Neuronal stem cell (in vitro differentiated cells): ENCODE results near the gene RNF40.

ENCODE experiments used
- DNase-seq: peaks from one replicate; pipeline ENCODE4 v3.0.0-alpha.2; 2013; ENCODE audit warnings: low spot score
- H2AFZ ChIP-seq: one replicate; pipeline ENCODE4 v1.6.1; 2013; ENCODE audit warnings: mild to moderate bottlenecking, low read length, inconsistent platforms
- H2AK5ac ChIP-seq: 2 replicates; pipeline ENCODE4 v1.6.1; 2013; ENCODE audit warnings: low read depth, mild to moderate bottlenecking, inconsistent platforms, low read length, moderate library complexity, mixed read lengths
- H2BK120ac ChIP-seq: 2 replicates; pipeline ENCODE4 v1.6.1; 2013; ENCODE audit warnings: low read depth, mild to moderate bottlenecking, inconsistent platforms, low read length, moderate library complexity, mixed read lengths
- H2BK12ac ChIP-seq: one replicate; pipeline ENCODE4 v1.6.1; 2013; ENCODE audit warnings: low read length, inconsistent platforms
- H2BK15ac ChIP-seq: 2 replicates; pipeline ENCODE4 v1.6.1; 2013; ENCODE audit warnings: mild to moderate bottlenecking, low read length, inconsistent platforms, mixed read lengths
- H2BK5ac ChIP-seq: one replicate; pipeline ENCODE4 v1.6.1; 2013; ENCODE audit warnings: inconsistent platforms, mild to moderate bottlenecking, low read length, moderate library complexity
- H3K14ac ChIP-seq: one replicate; pipeline ENCODE4 v1.6.1; 2013; ENCODE audit warnings: low read length, inconsistent platforms
- H3K18ac ChIP-seq: 2 replicates; pipeline ENCODE4 v1.6.1; 2013; ENCODE audit warnings: low read length, inconsistent platforms
- H3K23ac ChIP-seq: 2 replicates; pipeline ENCODE4 v1.6.1; 2013; ENCODE audit warnings: low read depth, mild to moderate bottlenecking, mixed read lengths, low read length, inconsistent platforms; ENCODE audit not compliant: poor library complexity
- H3K27ac ChIP-seq: replicated peaks from 3 replicates; pipeline ENCODE4 v1.5.1; 2013; ENCODE audit warnings: low read length, inconsistent platforms
- H3K27me3 ChIP-seq, 3 experiments: 2 replicates each; pipeline ENCODE4 v1.6.1; 2013; ENCODE audit warnings: low read length in 3 of 3, mild to moderate bottlenecking in 2 of 3, inconsistent platforms in 1 of 3, low read depth in 1 of 3, mixed read lengths in 1 of 3, moderate library complexity in 1 of 3; ENCODE audit not compliant: control insufficient read depth in 3 of 3, insufficient read depth in 3 of 3
- H3K36me3 ChIP-seq, 2 donors: replicated peaks in 1 of 2; 2 replicates each; pipeline ENCODE4 v1.6.1; 2013; ENCODE audit warnings: low read length in 2 of 2; ENCODE audit not compliant: control insufficient read depth in 2 of 2, insufficient read depth in 2 of 2
- H3K4ac ChIP-seq: 2 replicates; pipeline ENCODE4 v1.6.1; 2013; ENCODE audit warnings: inconsistent platforms, mild to moderate bottlenecking, low read length, moderate library complexity
- H3K4me1 ChIP-seq, 2 donors: 1 replicate in 1 of 2; 2 replicates in 1 of 2; pipeline ENCODE4 v1.6.1; 2013; ENCODE audit warnings: low read length in 2 of 2, low read depth in 1 of 2; ENCODE audit not compliant: control insufficient read depth in 2 of 2, insufficient read depth in 1 of 2
- H3K4me2 ChIP-seq: one replicate; pipeline ENCODE4 v1.6.1; 2013; ENCODE audit warnings: mild to moderate bottlenecking, low read length, inconsistent platforms; ENCODE audit not compliant: insufficient read depth, poor library complexity, severe bottlenecking
- H3K4me3 ChIP-seq, 2 donors: 2 replicates each; pipeline ENCODE4 v1.5.1; 2013; ENCODE audit warnings: low read length in 2 of 2, mild to moderate bottlenecking in 2 of 2, inconsistent platforms in 1 of 2, moderate library complexity in 1 of 2
- H3K79me1 ChIP-seq: one replicate; pipeline ENCODE4 v1.6.1; 2013; ENCODE audit warnings: low read depth, mild to moderate bottlenecking, inconsistent platforms, low read length, moderate library complexity
- H3K9ac ChIP-seq: one replicate; pipeline ENCODE4 v1.6.1; 2013; ENCODE audit warnings: mild to moderate bottlenecking, low read depth, low read length, inconsistent platforms; ENCODE audit not compliant: poor library complexity
- H3K9me3 ChIP-seq, 2 donors: replicated peaks in 1 of 2; 2 replicates each; pipeline versions ENCODE3 to v1.6.1; 2013; ENCODE audit warnings: low read length in 2 of 2, mild to moderate bottlenecking in 2 of 2, inconsistent platforms in 1 of 2, low read depth in 1 of 2, mixed read lengths in 1 of 2, moderate library complexity in 1 of 2; ENCODE audit not compliant: control insufficient read depth in 2 of 2, insufficient read depth in 1 of 2
- H4K8ac ChIP-seq: one replicate; pipeline ENCODE4 v1.6.1; 2013; ENCODE audit warnings: low read depth, mild to moderate bottlenecking, inconsistent platforms, low read length, moderate library complexity
- H4K91ac ChIP-seq: one replicate; pipeline ENCODE4 v1.6.1; 2013; ENCODE audit warnings: low read length, low read depth, mild to moderate bottlenecking, inconsistent platforms; ENCODE audit not compliant: poor library complexity
- WGBS, 2 donors: extraction: QIAGEN DNeasy Blood & Tissue Kit; methylation state at CpG; one replicate each; pipeline ENCODE4 v1.1.7; 2013; ENCODE audit warnings: missing lambda C conversion rate in 2 of 2, mixed read lengths in 1 of 2; ENCODE audit not compliant: insufficient read length in 2 of 2, insufficient replicate concordance in 1 of 2; ENCODE audit errors: extremely low coverage in 2 of 2; 5-methylcytosine and 5-hydroxymethylcytosine counted together

The RNF40 gene

DNA sequence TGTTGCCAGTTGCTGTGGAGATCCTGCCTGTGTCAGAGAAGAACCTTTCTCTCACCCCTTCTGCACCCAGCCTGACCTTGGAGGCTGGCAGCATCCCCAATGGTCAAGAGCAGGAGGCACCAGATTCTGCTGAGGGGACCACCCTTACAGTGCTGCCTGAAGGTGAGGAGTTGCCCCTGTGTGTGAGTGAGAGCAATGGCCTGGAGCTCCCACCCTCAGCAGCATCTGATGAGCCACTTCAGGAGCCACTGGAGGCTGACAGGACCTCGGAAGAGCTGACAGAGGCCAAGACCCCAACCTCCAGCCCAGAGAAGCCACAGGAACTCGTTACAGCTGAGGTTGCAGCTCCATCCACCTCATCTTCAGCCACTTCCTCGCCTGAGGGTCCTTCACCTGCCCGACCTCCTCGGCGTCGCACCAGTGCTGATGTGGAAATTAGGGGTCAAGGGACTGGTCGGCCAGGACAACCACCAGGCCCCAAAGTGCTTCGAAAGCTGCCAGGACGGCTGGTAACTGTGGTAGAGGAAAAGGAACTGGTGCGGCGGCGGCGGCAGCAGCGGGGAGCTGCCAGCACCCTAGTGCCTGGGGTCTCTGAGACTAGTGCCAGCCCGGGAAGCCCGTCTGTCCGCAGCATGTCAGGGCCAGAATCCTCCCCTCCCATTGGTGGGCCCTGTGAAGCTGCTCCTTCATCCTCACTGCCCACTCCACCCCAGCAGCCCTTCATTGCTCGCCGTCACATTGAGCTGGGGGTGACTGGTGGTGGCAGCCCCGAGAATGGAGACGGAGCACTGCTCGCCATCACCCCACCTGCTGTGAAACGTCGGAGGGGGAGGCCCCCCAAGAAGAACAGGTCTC is 24.1 kb upstream of the RNF40 start:
- H3K4ac ChIP-seq, result no peak overlapping the region
- H3K27me3 ChIP-seq, result no peaks in the 10 kb centered on the region
- H2BK5ac ChIP-seq, result no peak overlapping the region
- H3K9me3 ChIP-seq, result no peaks in the 10 kb centered on the region
- H3K9ac ChIP-seq, result no peak overlapping the region
- H3K4me2 ChIP-seq, result no peak overlapping the region
- H3K23ac ChIP-seq, result no peak overlapping the region
- H3K18ac ChIP-seq, result no peak overlapping the region
- H2BK15ac ChIP-seq, result no peak overlapping the region
- H3K27ac ChIP-seq, result no peak overlapping the region
- peaks cover 50 to 91% of the 10 kb centered on the region in 2 donors for H3K36me3 ChIP-seq
- no peak overlapping the region for H3K4me3 ChIP-seq
- no peak overlapping the region for H2AFZ ChIP-seq
- DNase-seq, result no peak
- H3K79me1 ChIP-seq, result peaks cover 8% of the 10 kb centered on the region
- H2AK5ac ChIP-seq, result no peak overlapping the region
- WGBS, 2 donors, result no CpG with 5 or more reads among the region's 25 CpGs
- H3K4me1 ChIP-seq, result no peaks in the 10 kb centered on the region
- H4K8ac ChIP-seq, result no peak overlapping the region
- no peak overlapping the region for H3K14ac ChIP-seq
- no peak overlapping the region for H4K91ac ChIP-seq
- H2BK12ac ChIP-seq, result no peak overlapping the region
- H2BK120ac ChIP-seq, result no peak overlapping the region

DNA sequence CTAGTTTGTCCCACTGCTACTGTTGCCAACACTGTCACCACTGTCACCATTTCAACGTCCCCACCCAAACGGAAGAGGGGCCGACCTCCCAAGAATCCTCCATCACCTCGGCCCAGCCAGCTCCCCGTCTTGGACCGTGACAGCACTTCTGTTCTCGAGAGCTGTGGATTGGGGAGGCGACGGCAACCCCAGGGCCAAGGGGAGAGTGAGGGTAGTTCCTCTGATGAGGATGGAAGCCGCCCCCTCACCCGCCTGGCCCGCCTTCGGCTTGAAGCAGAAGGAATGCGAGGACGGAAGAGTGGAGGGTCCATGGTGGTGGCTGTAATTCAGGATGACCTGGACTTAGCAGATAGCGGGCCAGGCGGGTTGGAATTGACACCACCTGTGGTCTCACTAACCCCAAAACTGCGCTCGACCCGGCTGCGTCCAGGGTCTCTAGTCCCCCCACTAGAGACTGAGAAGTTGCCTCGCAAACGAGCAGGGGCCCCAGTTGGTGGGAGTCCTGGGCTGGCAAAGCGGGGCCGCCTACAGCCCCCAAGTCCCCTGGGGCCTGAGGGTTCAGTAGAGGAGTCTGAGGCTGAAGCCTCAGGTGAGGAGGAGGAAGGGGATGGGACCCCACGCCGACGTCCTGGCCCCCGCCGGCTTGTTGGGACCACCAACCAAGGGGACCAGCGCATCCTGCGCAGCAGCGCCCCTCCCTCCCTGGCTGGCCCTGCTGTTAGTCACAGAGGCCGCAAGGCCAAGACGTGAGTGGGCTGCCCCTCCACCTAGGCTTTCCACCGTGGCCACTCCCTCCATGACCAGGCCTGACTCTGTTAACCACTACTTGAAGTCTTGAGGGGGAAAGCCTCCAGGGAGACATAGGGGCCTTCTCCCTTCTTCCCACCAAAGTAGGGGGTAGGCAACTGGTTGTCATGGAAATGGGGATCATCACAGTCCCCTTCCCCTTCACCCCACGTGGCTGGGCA is 22.9 kb upstream of the RNF40 start:
- Histone ChIP-seq H2BK120ac (no peak overlapping the region), H3K4ac (no peak overlapping the region), H3K9ac (no peak overlapping the region), H3K27ac (no peak overlapping the region), H3K14ac (no peak overlapping the region), H3K18ac (no peak overlapping the region), H3K4me1 (no peaks in the 10 kb centered on the region), H3K36me3 (peaks cover 45 to 90% of the 10 kb centered on the region in 2 donors), H2BK12ac (no peak overlapping the region), H3K4me2 (no peak overlapping the region), H3K4me3 (no peak overlapping the region), H3K9me3 (no peaks in the 10 kb centered on the region), H2AK5ac (no peak overlapping the region), H3K23ac (no peak overlapping the region), H2BK15ac (no peak overlapping the region), H3K79me1 (peaks cover 8% of the 10 kb centered on the region), H3K27me3 (no peaks in the 10 kb centered on the region), H4K8ac (no peak overlapping the region), H4K91ac (no peak overlapping the region), H2AFZ (no peak overlapping the region), H2BK5ac (no peak overlapping the region)
- DNase-seq, result no peak
- WGBS, 2 donors, result no CpG with 5 or more reads among the region's 37 CpGs

DNA sequence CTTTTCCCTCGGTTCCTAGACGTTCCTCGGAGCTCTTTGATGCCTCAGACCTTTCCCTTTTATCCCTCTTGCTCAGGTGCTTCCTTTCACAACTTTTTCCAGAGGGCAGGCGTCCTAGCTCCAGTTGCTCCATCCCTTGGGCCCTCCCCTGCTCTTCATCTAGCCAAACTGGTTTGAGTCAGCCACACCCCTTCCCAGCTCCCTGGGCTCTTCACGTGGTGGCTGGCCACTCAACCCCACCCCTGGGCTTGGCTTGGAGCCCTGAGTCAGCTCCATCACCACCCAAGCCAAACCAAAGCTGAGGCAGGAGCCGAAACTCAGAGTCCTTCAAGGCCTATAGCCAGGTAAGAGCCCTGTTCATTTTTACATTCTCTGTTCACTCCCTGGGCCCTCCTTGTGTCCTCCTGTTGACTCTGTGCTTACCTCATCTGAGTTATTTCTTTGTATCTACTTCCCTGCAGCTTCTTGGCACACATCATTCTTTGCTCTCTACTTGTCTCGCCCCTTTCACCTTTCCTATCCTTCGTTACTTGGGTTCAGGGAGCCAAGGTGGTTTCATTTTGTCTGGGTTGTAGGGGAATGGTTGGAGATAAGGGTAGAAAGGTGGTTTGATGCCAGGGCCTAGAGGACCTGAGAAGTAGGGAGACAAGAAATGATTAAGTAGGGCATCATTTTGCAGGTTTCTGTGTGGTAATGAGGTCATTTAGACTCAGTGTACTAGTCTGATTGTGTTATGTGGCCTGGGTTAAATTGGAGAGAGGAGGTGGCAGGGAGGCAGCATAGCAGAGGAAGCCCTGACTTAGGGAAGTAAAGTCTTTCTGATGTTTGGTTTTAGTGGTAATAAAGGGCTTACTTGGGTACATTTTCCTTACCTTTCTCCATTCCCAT is 21.5 kb upstream of the RNF40 start:
- peaks cover 43 to 96% of the 10 kb centered on the region in 2 donors for H3K36me3 ChIP-seq
- no peak overlapping the region for H2BK12ac ChIP-seq
- no peak overlapping the region for H2BK5ac ChIP-seq
- H3K9me3 ChIP-seq, result no peaks in the 10 kb centered on the region
- H3K4me3 ChIP-seq, result no peak overlapping the region
- no peak overlapping the region for H2AK5ac ChIP-seq
- H2BK15ac ChIP-seq, result no peak overlapping the region
- H3K9ac ChIP-seq, result no peak overlapping the region
- no peaks in the 10 kb centered on the region for H3K27me3 ChIP-seq
- H2BK120ac ChIP-seq, result no peak overlapping the region
- no peak overlapping the region for H3K4ac ChIP-seq
- H2AFZ ChIP-seq, result no peak overlapping the region
- no peak overlapping the region for H3K4me2 ChIP-seq
- no CpG with 5 or more reads among the region's 8 CpGs for WGBS, 2 donors
- no peak overlapping the region for H3K14ac ChIP-seq
- no peak overlapping the region for H4K8ac ChIP-seq
- H3K27ac ChIP-seq, result no peak overlapping the region
- no peak overlapping the region for H3K18ac ChIP-seq
- peaks cover 8% of the 10 kb centered on the region for H3K79me1 ChIP-seq
- peak overlapping the region; percentile 83 for H3K23ac ChIP-seq
- no peaks in the 10 kb centered on the region for H3K4me1 ChIP-seq
- no peak for DNase-seq
- H4K91ac ChIP-seq, result no peak overlapping the region
